DND-41 (cell line): Measurements from ENCODE around the gene GOT1.

Experiments
- EZH2 ChIP-seq: IDR thresholded peaks from 3 replicates; pipeline ENCODE4 v1.6.1; 2012; ENCODE audit warnings: borderline replicate concordance, low read depth, mild to moderate bottlenecking, moderate library complexity, low read length, inconsistent platforms; ENCODE audit not compliant: severe bottlenecking
- TF ChIP-seq, protein P1 (sequence below): IDR thresholded peaks from 2 replicates; pipeline ENCODE4 v1.5.1; 2012; ENCODE audit warnings: borderline replicate concordance, low read length, moderate library complexity, mild to moderate bottlenecking; ENCODE audit not compliant: poor library complexity, severe bottlenecking; ENCODE audit errors: extremely low read depth

DNA sequence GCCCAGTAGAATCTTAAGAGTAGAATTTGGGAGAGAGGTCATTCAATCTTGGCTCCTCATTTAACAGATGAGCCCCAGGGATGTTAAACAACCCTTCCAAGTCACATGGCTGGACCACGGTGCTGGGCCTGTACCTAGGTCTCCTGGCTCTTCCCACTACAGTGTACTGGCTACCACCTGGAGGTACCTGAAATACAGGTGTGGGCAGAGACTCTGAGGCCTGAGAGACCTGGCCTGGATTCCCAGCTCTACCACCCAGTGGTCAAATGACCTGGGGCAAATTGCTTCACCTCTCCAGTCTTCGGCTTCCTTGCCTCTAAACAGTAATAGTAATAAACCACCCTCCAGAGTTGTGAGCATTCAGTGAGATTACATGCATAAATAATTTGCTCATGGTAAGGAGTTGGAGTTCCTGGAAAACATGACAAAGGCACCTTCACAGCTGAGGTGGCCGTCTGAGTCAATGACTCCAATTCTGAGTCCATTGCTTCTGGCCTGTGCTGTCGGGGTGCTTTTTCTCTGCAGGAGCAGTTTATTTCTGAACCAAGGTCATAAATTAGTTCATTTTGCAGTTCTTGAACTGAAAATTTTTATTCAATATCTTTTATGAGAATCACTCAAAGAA lies 2.7 kb downstream of the GOT1 start:
- TF ChIP-seq, protein P1, sequence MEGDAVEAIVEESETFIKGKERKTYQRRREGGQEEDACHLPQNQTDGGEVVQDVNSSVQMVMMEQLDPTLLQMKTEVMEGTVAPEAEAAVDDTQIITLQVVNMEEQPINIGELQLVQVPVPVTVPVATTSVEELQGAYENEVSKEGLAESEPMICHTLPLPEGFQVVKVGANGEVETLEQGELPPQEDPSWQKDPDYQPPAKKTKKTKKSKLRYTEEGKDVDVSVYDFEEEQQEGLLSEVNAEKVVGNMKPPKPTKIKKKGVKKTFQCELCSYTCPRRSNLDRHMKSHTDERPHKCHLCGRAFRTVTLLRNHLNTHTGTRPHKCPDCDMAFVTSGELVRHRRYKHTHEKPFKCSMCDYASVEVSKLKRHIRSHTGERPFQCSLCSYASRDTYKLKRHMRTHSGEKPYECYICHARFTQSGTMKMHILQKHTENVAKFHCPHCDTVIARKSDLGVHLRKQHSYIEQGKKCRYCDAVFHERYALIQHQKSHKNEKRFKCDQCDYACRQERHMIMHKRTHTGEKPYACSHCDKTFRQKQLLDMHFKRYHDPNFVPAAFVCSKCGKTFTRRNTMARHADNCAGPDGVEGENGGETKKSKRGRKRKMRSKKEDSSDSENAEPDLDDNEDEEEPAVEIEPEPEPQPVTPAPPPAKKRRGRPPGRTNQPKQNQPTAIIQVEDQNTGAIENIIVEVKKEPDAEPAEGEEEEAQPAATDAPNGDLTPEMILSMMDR: no peak
- no peak for TF ChIP-seq EZH2
